Fibroblast of mammary gland (primary cell): ENCODE measurements around the gene TMEM164.

Experiments
- DNase-seq: peaks from one replicate; pipeline ENCODE4 v3.0.0-alpha.2; 2010; ENCODE audit warnings: low read depth
- H3K4me3 ChIP-seq: 2 replicates; pipeline ENCODE4 v1.5.1; 2011; ENCODE audit warnings: low read depth, mild to moderate bottlenecking, low read length, moderate library complexity; ENCODE audit not compliant: control insufficient read depth
- TF ChIP-seq, protein P1 (sequence below): conservative IDR thresholded peaks from 2 replicates; pipeline ENCODE4 v1.5.1; 2011; ENCODE audit warnings: low read depth, low read length, inconsistent platforms; ENCODE audit not compliant: control insufficient read depth, insufficient read depth

Gene TMEM164

DNA sequence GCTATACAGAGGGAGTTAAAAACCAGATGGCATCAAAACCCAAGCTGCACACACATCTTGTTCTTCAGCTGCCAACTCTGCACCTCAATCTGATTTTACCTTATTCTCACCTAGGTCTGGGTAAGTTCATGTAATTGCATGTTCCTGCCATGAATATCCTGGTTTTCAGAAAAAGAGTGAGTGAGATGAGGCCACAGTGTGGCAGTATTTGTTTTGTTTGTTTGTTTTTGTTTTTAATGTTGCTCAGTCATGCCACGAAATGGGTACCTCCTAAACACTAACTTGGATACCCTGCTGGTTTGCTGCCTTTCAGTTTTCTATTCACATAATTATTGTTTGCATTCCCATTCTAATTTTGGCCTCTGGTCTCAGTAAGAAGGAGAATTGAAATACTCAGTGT, 22.5 kb downstream of the TMEM164 start:
- H3K4me3 ChIP-seq: no peak overlapping the region
- TF ChIP-seq, protein P1, sequence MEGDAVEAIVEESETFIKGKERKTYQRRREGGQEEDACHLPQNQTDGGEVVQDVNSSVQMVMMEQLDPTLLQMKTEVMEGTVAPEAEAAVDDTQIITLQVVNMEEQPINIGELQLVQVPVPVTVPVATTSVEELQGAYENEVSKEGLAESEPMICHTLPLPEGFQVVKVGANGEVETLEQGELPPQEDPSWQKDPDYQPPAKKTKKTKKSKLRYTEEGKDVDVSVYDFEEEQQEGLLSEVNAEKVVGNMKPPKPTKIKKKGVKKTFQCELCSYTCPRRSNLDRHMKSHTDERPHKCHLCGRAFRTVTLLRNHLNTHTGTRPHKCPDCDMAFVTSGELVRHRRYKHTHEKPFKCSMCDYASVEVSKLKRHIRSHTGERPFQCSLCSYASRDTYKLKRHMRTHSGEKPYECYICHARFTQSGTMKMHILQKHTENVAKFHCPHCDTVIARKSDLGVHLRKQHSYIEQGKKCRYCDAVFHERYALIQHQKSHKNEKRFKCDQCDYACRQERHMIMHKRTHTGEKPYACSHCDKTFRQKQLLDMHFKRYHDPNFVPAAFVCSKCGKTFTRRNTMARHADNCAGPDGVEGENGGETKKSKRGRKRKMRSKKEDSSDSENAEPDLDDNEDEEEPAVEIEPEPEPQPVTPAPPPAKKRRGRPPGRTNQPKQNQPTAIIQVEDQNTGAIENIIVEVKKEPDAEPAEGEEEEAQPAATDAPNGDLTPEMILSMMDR: no peak

DNA sequence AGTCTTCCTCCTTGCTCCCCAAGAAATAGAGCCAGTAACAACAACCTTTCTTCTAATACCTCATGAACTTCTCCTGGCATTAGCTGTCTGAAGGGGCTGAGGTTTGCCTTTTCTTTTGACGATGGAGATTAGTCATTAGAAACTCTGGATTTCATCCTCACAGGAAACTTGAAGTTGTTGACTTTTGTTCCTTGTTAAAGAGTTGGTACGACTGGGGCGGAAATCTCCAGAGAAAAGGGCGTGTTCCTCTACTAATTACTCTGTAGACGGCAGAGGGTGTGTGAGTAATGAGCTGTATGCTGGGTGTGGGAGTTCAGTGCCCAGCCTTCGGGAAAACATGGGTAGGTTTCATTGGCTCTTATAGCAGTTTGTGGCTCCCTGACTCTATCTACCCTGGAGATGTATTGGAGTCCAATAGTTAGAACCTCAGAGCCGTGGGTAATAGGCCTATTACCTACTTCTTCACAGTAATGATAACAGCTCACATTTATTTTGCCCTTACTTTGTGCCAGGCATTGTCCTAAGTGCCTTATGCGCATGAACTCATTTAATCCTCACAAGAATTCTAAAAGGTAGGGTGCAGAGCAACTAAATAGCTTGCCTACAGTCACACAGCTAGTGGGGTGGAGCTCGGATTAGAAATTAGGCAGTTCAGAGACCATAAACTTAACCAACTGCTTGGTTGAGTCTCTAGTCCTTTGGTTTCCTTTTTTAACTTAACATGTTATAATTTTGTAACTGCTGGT, 23.4 kb downstream of the TMEM164 start:
- no peak overlapping the region for H3K4me3 ChIP-seq
- peak; percentile 49 for DNase-seq
- TF ChIP-seq, protein P1: no peak

More for the DNA sequence above, 22.5 kb downstream of the TMEM164 start:
- no peak for DNase-seq

DNA sequence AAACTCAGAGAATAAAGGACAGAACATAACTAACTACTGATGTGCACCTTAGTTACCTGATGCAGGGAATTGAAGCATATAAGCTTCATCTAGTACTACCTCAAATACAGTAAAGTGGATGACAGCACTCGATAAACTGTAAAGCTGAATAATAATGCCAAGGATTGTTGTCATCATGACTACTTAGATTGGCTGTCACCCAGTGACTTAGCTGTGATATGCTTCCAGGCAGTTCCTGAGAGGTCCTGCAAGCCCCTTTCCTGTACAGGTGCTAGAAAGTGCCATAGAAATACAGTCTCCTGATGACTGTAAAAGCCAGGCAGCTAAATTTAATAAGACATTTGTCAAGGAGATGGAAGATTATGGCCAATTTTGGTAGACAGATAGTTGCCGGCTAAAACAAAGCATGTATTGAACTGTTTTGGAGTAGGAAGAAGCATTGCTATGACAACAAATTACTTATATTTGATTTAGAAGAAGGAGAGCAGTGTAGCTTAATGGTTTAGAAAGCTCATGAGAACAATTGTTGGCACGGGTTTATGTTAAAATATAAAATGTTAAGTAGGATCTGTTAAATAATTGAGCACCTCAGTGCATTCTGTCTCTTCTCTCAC, 29.7 kb downstream of the TMEM164 start:
- no peak overlapping the region for H3K4me3 ChIP-seq
- no peak for DNase-seq
- TF ChIP-seq, protein P1: no peak

DNA sequence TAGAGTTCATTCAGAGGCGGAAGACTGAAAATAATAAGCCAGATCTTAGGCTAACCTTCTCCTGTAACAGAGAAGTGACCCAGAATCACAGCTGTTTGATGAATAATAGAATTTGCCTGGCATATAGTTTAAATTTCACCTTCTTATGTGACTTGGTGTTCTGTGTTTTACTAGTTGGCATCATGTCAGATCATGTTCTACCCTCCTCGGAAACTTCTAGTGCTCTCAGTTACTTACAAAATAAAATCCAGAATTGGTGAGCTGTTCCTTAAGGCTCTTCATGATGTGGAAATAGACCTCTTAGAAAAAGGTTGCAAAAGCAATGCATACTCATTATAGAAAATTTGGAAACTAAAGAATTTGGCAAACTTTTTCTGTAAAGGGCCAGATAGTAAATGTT, 31.1 kb downstream of the TMEM164 start:
- DNase-seq: no peak
- TF ChIP-seq, protein P1: no peak
- no peak overlapping the region for H3K4me3 ChIP-seq

DNA sequence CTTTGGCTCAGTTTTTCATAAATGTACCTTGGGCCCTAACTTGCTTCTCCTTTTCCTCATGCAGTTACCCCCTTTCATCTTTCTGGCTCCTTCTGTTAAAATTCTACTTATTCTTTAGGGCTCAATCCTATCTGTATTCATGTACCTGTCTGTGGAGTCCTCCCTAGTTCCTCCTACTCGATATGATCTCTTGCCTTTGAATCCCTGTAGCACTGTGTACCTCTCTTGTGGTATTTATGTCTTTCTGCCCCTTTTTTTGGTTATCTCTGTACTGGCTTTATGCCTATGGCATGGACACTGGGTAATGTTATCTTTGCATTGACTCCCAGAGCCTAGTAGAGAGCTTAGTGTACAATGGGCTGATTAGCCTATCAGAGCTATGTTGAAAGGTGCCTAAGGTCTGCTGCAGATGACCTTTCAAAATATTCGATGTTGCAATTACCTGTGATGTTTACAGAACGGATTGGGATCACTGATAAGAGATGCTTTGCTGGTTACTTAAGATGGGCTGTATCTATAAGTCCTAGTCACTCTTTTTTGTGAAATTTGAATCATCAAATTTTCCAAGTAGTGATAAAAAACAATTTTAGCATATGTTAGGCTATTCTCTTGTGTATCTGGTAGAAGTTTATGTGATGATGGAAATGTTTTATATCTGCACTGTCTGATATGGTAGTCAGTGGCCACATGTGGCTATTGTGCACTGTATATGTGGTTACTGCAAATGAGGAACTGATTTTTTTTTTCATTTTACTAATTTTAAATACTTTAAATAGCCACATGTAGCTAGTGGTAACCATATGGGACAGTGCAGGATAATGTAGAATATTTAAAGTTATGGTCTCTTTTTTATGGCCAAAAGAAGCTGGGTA, 33.5 kb downstream of the TMEM164 start:
- TF ChIP-seq, protein P1: no peak

DNA sequence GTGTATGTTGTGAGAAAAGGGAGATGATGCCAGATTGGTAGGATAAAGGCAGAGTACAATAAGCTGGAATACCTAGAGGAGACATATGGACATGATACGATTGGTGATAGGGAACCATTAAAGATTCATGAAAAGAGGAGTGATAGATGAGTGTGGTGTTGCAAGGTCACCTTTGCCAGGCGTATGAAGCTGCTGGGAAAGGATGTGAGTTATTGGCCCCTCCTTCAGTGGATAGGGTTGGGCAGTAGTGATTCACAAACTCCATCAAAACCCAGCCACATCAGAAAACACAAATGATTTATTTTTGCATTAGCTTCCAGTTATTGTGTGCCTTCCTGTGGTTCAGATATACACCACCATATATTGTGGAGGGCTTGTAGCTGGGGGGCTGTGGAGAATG, 34.3 kb downstream of the TMEM164 start:
- peak; percentile 34 for DNase-seq
- no peak overlapping the region for H3K4me3 ChIP-seq
- TF ChIP-seq, protein P1: no peak

More for the DNA sequence above, 33.5 kb downstream of the TMEM164 start:
- no peak for DNase-seq
- no peak overlapping the region for H3K4me3 ChIP-seq
